HG02938 (cell line): ENCODE results near the gene ZNF222.

Experiments used
- ATAC-seq: cut with Tn5 transposase; IDR thresholded peaks from one replicate; pipeline ENCODE4 v1.9.1; 2021; ENCODE audit warnings: mild to moderate bottlenecking, moderate library complexity; ENCODE audit not compliant: unreplicated experiment

ZNF222 gene

GRCh38 chr19:44051650-44052402 lies 26.6 kb downstream of the ZNF222 start, which contains the start of gene ZNF223:
Gene ZNF223, plus strand, starts transcription at chr19:44052036. Its CDS starts 3,141 bp downstream, at chr19:44055177.
- ATAC-seq, result peak; percentile 42

GRCh38 chr19:44055870-44056269 lies 30.7 kb downstream of the ZNF222 start:
- no peak for ATAC-seq

- no peak for ATAC-seq
Observed at GRCh38 chr19:44059229-44059628, 34.0 kb downstream of the ZNF222 start.

DNA sequence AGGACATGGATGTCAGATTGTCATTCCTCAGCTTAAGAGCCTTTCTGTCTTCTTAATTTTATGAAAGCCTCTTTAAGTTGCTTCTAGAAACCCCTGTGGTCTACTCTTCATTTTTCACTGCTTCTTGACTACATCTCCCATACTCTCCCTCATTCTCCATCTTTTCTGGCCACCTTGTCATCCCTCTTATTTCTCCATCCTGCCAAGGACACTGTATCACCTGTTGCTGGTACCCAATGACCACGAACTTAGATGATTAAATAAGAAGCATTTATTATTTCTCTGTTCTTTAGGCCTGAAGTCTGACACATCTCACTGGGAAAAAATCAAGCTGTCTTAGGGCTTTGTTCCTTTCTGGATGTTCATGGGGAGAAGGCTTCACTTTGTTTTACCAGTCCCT lies 35.9 kb downstream of the ZNF222 start:
- ATAC-seq, result no peak

DNA sequence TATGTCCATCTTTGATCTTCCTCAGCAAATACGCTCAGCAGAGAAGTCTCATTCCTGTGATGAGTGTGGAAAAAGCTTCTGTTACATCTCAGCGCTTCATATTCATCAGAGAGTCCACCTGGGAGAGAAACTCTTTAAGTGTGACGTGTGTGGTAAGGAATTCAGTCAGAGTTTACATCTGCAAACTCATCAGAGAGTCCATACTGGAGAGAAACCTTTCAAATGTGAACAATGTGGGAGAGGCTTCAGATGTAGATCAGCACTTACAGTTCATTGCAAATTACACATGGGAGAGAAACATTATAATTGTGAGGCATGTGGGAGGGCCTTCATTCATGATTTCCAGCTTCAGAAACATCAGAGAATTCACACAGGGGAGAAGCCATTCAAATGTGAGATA lies 41.1 kb downstream of the ZNF222 start:
- no peak for ATAC-seq

- no peak for ATAC-seq
Observed at GRCh38 chr19:44069415-44069814, 44.2 kb downstream of the ZNF222 start.

GRCh38 chr19:44071824-44072542 lies 46.8 kb downstream of the ZNF222 start, which contains the start of gene ZNF284:
Gene ZNF284, plus strand, starts transcription at chr19:44072159. Its CDS starts 4,231 bp downstream, at chr19:44076390.
- ATAC-seq, result peak; percentile 97

- no peak for ATAC-seq
Observed at GRCh38 chr19:44072543-44073401, 47.6 kb downstream of the ZNF222 start.

GRCh38 chr19:44076325-44076724 lies 51.1 kb downstream of the ZNF222 start:
- no peak for ATAC-seq
